Activated gamma-delta T cell (primary cell): Measurements from ENCODE around the gene PPP3CB.

Source experiments
- DNase-seq: peaks from one replicate; lab custom pipeline; 2025; lab: John Stamatoyannopoulos, UW

PPP3CB gene

GRCh38 chr10:73480158-73480557, 15.7 kb downstream of the PPP3CB start:
- DNase-seq, result no peak

GRCh38 chr10:73478636-73479035, 17.2 kb downstream of the PPP3CB start:
- no peak for DNase-seq

- no peak for DNase-seq
These were observed 24.6 kb downstream of the PPP3CB start for GRCh38 chr10:73471226-73471625.

GRCh38 chr10:73469579-73469978, 26.2 kb downstream of the PPP3CB start:
- no peak for DNase-seq

GRCh38 chr10:73467206-73467605, 28.6 kb downstream of the PPP3CB start:
- no peak for DNase-seq

- DNase-seq, result no peak
These were observed 29.7 kb downstream of the PPP3CB start for GRCh38 chr10:73465978-73466726.

- no peak for DNase-seq
These were observed 34.9 kb downstream of the PPP3CB start for GRCh38 chr10:73460897-73461296.

- no peak for DNase-seq
These were observed 36.0 kb downstream of the PPP3CB start for GRCh38 chr10:73459683-73460314.

GRCh38 chr10:73456187-73456890, 39.5 kb downstream of the PPP3CB start:
- DNase-seq, result no peak

GRCh38 chr10:73449113-73449512, 46.7 kb downstream of the PPP3CB start:
- no peak for DNase-seq

GRCh38 chr10:73448384-73448783, 47.4 kb downstream of the PPP3CB start:
- DNase-seq, result no peak

- DNase-seq, result no peak
These were observed 48.9 kb downstream of the PPP3CB start for GRCh38 chr10:73446926-73447325.

GRCh38 chr10:73444457-73444856, 51.4 kb downstream of the PPP3CB start:
- no peak for DNase-seq

- DNase-seq, result no peak
These were observed 56.1 kb downstream of the PPP3CB start for GRCh38 chr10:73439605-73440312.

- no peak for DNase-seq
These were observed 56.8 kb downstream of the PPP3CB start for GRCh38 chr10:73439055-73439454.

- no peak for DNase-seq
These were observed 62.3 kb downstream of the PPP3CB start, which contains the start of gene MSS51 for GRCh38 chr10:73433538-73433867. Gene MSS51 (minus strand): TSS chr10:73433561. CDS start chr10:73428284, 5,277 bp downstream.

GRCh38 chr10:73432646-73433537, 62.9 kb downstream of the PPP3CB start:
- DNase-seq, result no peak

- no peak for DNase-seq
These were observed 69.5 kb downstream of the PPP3CB start for GRCh38 chr10:73426318-73426717.

GRCh38 chr10:73424478-73424877, 71.3 kb downstream of the PPP3CB start:
- DNase-seq, result no peak

GRCh38 chr10:73423309-73423708, 72.5 kb downstream of the PPP3CB start:
- DNase-seq, result no peak

- DNase-seq, result no peak
These were observed 79.3 kb downstream of the PPP3CB start for GRCh38 chr10:73416571-73416970.
